Measurements from ENCODE around the gene SRBD1. TPM values are rescaled to one million over a fixed set of nuclear protein-coding genes. Genes with fewer than 3 reads are reported as not detected.

SRBD1 gene
- total RNA-seq, 1 donor: 17.4 TPM

DNA sequence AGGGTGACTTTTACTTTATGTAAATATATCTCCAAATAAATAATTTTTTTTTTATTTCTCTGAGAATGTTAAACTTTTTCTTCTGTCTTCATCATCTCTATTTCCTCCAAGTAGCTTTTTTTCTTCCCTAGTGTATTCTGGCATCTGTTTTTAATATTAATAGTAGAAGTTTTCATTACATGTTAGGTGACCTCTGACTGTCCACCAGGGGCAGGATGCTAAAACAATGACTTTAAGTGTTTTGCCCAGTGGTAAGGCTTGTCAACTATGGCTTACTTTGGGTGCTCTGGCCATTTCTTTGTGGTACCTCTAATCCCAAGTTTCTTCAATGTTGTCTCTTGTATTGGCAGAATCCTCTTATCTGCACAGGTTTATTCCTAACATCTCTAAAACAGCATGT is 127.1 kb downstream of the SRBD1 start:
- Histone ChIP-seq H3K4me3 (ENCODE audit: insufficient read depth, low read length) (no peak overlapping the region), H3K4me1 (ENCODE audit: insufficient read depth, low read length) (no peaks in the 10 kb centered on the region), H3K27me3 (ENCODE audit: insufficient read depth, low read length) (no peaks in the 10 kb centered on the region), H3K4me2 (ENCODE audit: insufficient read depth, low read length) (no peak overlapping the region), H2AFZ (ENCODE audit: low read length) (no peak overlapping the region), H3K36me3 (ENCODE audit: insufficient read depth, low read length) (no peaks in the 10 kb centered on the region), H3K9me3 (ENCODE audit: low read depth, low read length) (no peaks in the 10 kb centered on the region), H3K79me2 (ENCODE audit: insufficient read depth, low read length) (no peaks in the 10 kb centered on the region), H4K20me1 (ENCODE audit: insufficient read depth, low read length) (no peaks in the 10 kb centered on the region), H3K27ac (ENCODE audit: low read depth, low read length) (no peak overlapping the region)
- no peak for DNase-seq (ENCODE audit: insufficient read length, low spot score, missing footprints)
- TF ChIP-seq, protein P1, sequence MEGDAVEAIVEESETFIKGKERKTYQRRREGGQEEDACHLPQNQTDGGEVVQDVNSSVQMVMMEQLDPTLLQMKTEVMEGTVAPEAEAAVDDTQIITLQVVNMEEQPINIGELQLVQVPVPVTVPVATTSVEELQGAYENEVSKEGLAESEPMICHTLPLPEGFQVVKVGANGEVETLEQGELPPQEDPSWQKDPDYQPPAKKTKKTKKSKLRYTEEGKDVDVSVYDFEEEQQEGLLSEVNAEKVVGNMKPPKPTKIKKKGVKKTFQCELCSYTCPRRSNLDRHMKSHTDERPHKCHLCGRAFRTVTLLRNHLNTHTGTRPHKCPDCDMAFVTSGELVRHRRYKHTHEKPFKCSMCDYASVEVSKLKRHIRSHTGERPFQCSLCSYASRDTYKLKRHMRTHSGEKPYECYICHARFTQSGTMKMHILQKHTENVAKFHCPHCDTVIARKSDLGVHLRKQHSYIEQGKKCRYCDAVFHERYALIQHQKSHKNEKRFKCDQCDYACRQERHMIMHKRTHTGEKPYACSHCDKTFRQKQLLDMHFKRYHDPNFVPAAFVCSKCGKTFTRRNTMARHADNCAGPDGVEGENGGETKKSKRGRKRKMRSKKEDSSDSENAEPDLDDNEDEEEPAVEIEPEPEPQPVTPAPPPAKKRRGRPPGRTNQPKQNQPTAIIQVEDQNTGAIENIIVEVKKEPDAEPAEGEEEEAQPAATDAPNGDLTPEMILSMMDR (IDR thresholded peaks at IDR 0.05; ENCODE audit: extremely low read depth, low read depth, low read length): peak; percentile 45

DNA sequence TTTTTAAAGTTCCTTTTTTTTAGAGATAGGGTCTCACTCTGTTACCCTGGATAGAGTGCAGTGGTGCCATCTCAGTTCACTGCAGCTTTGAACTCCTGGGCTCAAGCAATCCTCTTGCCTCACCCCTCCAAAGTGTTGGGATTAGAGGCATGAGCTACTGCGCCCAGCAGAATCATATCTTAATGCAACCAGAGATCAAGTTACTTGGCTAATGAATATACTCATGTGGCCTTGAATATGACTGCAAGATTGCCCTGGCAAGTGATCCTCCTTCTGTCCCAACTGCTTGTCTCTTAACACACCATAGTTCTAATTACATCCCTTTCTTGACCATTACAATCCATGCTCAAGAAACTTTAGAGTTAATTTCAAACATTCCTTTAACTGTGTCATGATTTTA is 133.5 kb downstream of the SRBD1 start:
- Histone ChIP-seq H3K4me1 (ENCODE audit: insufficient read depth, low read length) (no peaks in the 10 kb centered on the region), H3K36me3 (ENCODE audit: insufficient read depth, low read length) (no peaks in the 10 kb centered on the region), H3K9me3 (ENCODE audit: low read depth, low read length) (no peaks in the 10 kb centered on the region), H4K20me1 (ENCODE audit: insufficient read depth, low read length) (no peaks in the 10 kb centered on the region), H3K4me2 (ENCODE audit: insufficient read depth, low read length) (no peak overlapping the region), H3K79me2 (ENCODE audit: insufficient read depth, low read length) (no peaks in the 10 kb centered on the region), H3K27me3 (ENCODE audit: insufficient read depth, low read length) (no peaks in the 10 kb centered on the region), H3K27ac (ENCODE audit: low read depth, low read length) (no peak overlapping the region), H2AFZ (ENCODE audit: low read length) (no peak overlapping the region), H3K4me3 (ENCODE audit: insufficient read depth, low read length) (no peak overlapping the region)
- TF ChIP-seq, protein P1 (IDR thresholded peaks at IDR 0.05; ENCODE audit: extremely low read depth, low read depth, low read length): no peak
- DNase-seq (ENCODE audit: insufficient read length, low spot score, missing footprints): no peak

DNA sequence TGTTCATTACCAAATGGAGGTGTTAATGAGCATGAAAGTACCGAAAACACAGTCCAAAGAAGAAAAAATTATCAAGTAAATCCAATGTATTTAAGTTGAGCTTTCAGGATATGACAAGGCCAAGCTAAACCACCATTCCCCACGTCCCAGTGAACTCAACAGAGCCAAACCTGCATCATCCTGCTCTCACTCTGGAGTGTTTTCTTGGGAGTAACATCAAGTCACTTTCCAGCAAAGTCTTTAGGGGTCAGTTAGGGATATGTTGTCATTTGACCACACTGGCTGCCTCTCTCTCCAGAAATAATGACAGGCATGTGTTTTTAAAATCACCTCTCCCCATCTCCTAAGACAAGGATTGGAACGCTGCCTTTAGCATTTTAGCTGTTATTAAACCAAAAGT is 140.5 kb downstream of the SRBD1 start:
- Histone ChIP-seq H2AFZ (ENCODE audit: low read length) (peak overlapping the region; percentile 47), H3K9me3 (ENCODE audit: low read depth, low read length) (no peaks in the 10 kb centered on the region), H3K79me2 (ENCODE audit: insufficient read depth, low read length) (no peaks in the 10 kb centered on the region), H3K27ac (ENCODE audit: low read depth, low read length) (peak overlapping the region; percentile 49), H3K4me3 (ENCODE audit: insufficient read depth, low read length) (no peak overlapping the region), H3K27me3 (ENCODE audit: insufficient read depth, low read length) (no peaks in the 10 kb centered on the region), H3K4me1 (ENCODE audit: insufficient read depth, low read length) (peaks cover 9% of the 10 kb centered on the region), H3K4me2 (ENCODE audit: insufficient read depth, low read length) (peak overlapping the region; percentile 67), H3K36me3 (ENCODE audit: insufficient read depth, low read length) (no peaks in the 10 kb centered on the region), H4K20me1 (ENCODE audit: insufficient read depth, low read length) (no peaks in the 10 kb centered on the region)
- TF ChIP-seq, protein P1 (IDR thresholded peaks at IDR 0.05; ENCODE audit: extremely low read depth, low read depth, low read length): no peak
- no peak for DNase-seq (ENCODE audit: insufficient read length, low spot score, missing footprints)

DNA sequence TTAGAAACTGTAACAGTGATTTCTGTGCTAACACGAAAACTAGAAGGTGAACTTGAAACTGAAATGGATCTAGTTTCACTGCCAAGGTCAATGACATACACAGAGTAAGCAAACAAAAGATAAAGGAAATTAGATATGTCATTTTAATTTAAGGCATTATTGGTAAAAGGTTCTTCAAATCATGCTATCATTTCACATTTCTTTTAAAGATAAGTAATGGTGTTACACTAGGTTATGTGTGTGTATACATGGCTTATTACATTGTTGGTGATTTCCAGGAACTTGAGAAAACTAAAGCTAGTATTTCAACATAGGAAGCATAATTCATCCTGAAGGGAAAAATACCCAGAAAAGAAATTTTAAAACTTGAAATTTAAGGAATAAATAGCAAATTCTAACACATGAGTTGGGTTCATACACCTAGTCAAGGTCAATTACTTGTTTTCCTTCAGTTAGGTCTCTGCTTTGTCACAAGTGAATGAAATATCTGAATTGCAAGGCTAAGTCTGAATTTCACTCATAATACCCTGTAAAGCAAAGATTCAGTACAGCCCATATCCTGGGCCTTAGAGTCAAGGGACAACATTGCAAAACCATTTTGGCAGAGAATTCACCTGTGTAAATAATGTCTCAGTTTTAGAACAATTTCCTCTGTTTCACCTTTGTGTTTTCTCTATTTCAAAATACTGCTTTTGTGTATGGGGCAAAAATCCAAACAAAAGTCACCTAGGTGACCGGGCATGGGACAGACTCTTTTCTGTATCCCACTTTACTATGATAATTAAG is 141.6 kb downstream of the SRBD1 start:
- Histone ChIP-seq H3K27me3 (ENCODE audit: insufficient read depth, low read length) (no peaks in the 10 kb centered on the region), H3K27ac (ENCODE audit: low read depth, low read length) (no peak overlapping the region), H3K9me3 (ENCODE audit: low read depth, low read length) (no peaks in the 10 kb centered on the region), H2AFZ (ENCODE audit: low read length) (no peak overlapping the region), H3K4me3 (ENCODE audit: insufficient read depth, low read length) (no peak overlapping the region), H3K4me1 (ENCODE audit: insufficient read depth, low read length) (peaks cover 9% of the 10 kb centered on the region), H3K36me3 (ENCODE audit: insufficient read depth, low read length) (no peaks in the 10 kb centered on the region), H3K4me2 (ENCODE audit: insufficient read depth, low read length) (no peak overlapping the region), H4K20me1 (ENCODE audit: insufficient read depth, low read length) (no peaks in the 10 kb centered on the region), H3K79me2 (ENCODE audit: insufficient read depth, low read length) (no peaks in the 10 kb centered on the region)
- TF ChIP-seq, protein P1 (IDR thresholded peaks at IDR 0.05; ENCODE audit: extremely low read depth, low read depth, low read length): no peak
- DNase-seq (ENCODE audit: insufficient read length, low spot score, missing footprints): no peak
